Kidney (tissue), 14 donors: ENCODE measurements around the gene XRCC3. TPM values are rescaled to one million over a fixed set of nuclear protein-coding genes. Genes with fewer than 3 reads are reported as not detected.

Experiments used
- DNase-seq, 5 donors: peaks; one replicate each; pipeline ENCODE4 v3.0.0-alpha.2; 2013 to 2020
- FAIRE-seq: peaks from 2 replicates; lab custom pipeline; 2012; peaks lifted over from hg19 to GRCh38; lab: Jason Lieb, UNC
- H3K27ac ChIP-seq, 2 donors: one replicate each; pipeline ENCODE4 v1.7.0; 2013; ENCODE audit warnings: low read depth in 2 of 2, low read length in 2 of 2, inconsistent platforms in 1 of 2
- H3K27me3 ChIP-seq: one replicate; pipeline ENCODE4 v1.7.1; 2013; ENCODE audit warnings: low read length, inconsistent platforms; ENCODE audit not compliant: control insufficient read depth, insufficient read depth
- H3K36me3 ChIP-seq, 3 donors: one replicate each; pipeline versions ENCODE4 v1.7.0 to v1.7.1; 2013; ENCODE audit warnings: low read length in 3 of 3, control low read depth in 1 of 3, inconsistent platforms in 1 of 3; ENCODE audit not compliant: insufficient read depth in 3 of 3, control insufficient read depth in 2 of 3
- H3K4me1 ChIP-seq, 3 donors: one replicate each; pipeline versions ENCODE4 v1.7.0 to v1.7.1; 2013; ENCODE audit warnings: low read length in 3 of 3, inconsistent platforms in 1 of 3, low read depth in 1 of 3; ENCODE audit not compliant: control insufficient read depth in 2 of 3, insufficient read depth in 2 of 3
- H3K4me3 ChIP-seq, 3 donors: one replicate each; pipeline versions ENCODE4 v1.7.0 to v1.8.1; 2013; ENCODE audit warnings: low read length in 3 of 3, control low read depth in 1 of 3, inconsistent platforms in 1 of 3
- H3K9ac ChIP-seq, 3 donors: one replicate each; pipeline versions ENCODE4 v1.7.0 to v1.7.1; 2013; ENCODE audit warnings: low read length in 3 of 3, control low read depth in 1 of 3, inconsistent platforms in 1 of 3
- H3K9me3 ChIP-seq, 3 donors: one replicate each; pipeline versions ENCODE4 v1.7.0 to v1.7.1; 2013; ENCODE audit warnings: low read length in 3 of 3, control low read depth in 1 of 3, inconsistent platforms in 1 of 3; ENCODE audit not compliant: control insufficient read depth in 2 of 3, insufficient read depth in 1 of 3
- intact Hi-C: fragments of 100-400 bp; cut with DNase I; formaldehyde crosslinking; loops from one replicate; pipeline ENCODE4 v1.11.1; 2022
- polyA plus RNA-seq: library from polyadenylated mRNA; stranded (reverse); fragments of 350-450 nt; fragmentation: Illumina TruSeq; extraction: RNeasy Lipid Tissue Mini Kit (QIAGEN cat#74804); gene quantifications from one replicate; pipeline ENCODE4 v1.2.3, GENCODE V29; 2014; ENCODE audit warnings: low read depth, low replicate concordance; ENCODE audit not compliant: insufficient read depth
- total RNA-seq: library from RNA; stranded (reverse); fragmentation: NEBNext Ultra II Directional; extraction: Animal tissue kit (Norgen Biotek cat#: 25700); gene quantifications from one replicate; pipeline ENCODE4 v1.2.1, GENCODE V29; 2021
- TF ChIP-seq, protein P1 (sequence below): IDR thresholded peaks from 3 replicates; pipeline ENCODE4 v1.5.1; 2012; ENCODE audit warnings: mild to moderate bottlenecking, moderate library complexity, borderline replicate concordance; ENCODE audit not compliant: insufficient read depth; ENCODE audit errors: extremely low read depth
- donor health status: control.
- donor health status: control.
- donor health status: control.
- donor health status: control.
- donor health status: control.
- donor health status: DM: yes; HTN: yes; CAD: no.
- donor health status: Normal renal cell carcinoma (clear cell type).

The XRCC3 gene
- total and polyA plus RNA-seq, 2 donors from 2014 or later: 2.8 to 6.3 TPM

GRCh38 chr14:103723748-103724081 is 8.5 kb upstream of the XRCC3 start:
- no peak for FAIRE-seq
- H3K4me3 ChIP-seq: no peak overlapping the region

DNA sequence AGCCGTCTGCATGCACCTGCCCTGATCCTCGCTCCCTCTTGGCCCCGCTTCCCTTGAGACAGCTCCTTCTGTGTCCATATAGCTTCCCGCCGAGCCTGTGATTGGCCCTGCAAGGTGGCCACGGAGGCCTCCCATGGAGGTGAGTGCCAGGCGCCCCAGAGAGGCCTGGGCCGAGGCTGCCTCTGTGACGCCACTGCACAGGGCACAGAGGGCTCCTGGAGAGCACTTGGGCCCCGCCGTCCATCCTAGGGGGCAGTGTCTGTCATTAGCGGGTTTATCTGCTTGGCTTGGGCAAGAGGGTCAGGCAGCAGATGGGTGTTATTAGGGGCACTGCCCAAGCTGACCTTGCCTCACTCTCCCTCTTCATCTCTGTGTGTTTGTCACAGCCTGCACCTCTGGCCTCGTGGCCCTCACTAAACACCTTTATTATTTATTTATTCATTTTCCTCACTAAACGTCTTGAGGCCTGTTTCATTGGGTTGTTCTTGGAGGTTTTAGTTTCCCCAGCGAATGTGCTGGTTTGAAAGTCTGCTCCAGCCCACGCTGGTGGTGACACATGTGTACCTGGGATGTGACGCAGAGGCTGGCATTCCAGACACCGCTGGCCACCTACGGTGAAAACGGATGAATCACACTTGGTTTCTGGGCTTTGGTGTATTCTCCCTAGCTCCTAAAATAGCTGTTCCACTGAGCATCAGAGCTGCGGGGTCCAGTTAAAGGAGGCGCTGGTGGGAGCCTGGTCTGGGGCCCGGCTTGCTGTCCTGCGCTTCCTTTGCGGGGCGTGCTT is 6.3 kb upstream of the XRCC3 start:
- FAIRE-seq: no peak
- intact Hi-C loops: no loop called here
- TF ChIP-seq, protein P1, sequence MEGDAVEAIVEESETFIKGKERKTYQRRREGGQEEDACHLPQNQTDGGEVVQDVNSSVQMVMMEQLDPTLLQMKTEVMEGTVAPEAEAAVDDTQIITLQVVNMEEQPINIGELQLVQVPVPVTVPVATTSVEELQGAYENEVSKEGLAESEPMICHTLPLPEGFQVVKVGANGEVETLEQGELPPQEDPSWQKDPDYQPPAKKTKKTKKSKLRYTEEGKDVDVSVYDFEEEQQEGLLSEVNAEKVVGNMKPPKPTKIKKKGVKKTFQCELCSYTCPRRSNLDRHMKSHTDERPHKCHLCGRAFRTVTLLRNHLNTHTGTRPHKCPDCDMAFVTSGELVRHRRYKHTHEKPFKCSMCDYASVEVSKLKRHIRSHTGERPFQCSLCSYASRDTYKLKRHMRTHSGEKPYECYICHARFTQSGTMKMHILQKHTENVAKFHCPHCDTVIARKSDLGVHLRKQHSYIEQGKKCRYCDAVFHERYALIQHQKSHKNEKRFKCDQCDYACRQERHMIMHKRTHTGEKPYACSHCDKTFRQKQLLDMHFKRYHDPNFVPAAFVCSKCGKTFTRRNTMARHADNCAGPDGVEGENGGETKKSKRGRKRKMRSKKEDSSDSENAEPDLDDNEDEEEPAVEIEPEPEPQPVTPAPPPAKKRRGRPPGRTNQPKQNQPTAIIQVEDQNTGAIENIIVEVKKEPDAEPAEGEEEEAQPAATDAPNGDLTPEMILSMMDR: no peak
- no peak overlapping the region for H3K9ac ChIP-seq
- no peaks in the 10 kb centered on the region for H3K9me3 ChIP-seq
- H3K4me3 ChIP-seq: no peak overlapping the region
- no peak overlapping the region for H3K27ac ChIP-seq
- no peaks in the 10 kb centered on the region for H3K27me3 ChIP-seq
- DNase-seq: no peak
- peaks cover 0 to 17% (median 15%) of the 10 kb centered on the region in 3 donors for H3K4me1 ChIP-seq
- H3K36me3 ChIP-seq: peaks cover 0 to 3% (median 0%) of the 10 kb centered on the region in 3 donors

More at GRCh38 chr14:103723748-103724081, 8.5 kb upstream of the XRCC3 start:
- Histone ChIP-seq H3K9ac (no peak overlapping the region), H3K27ac (no peak overlapping the region), H3K9me3 (no peaks in the 10 kb centered on the region), H3K36me3 (peaks cover 0 to 10% (median 0%) of the 10 kb centered on the region in 3 donors), H3K4me1 (peaks cover 0 to 10% (median 6%) of the 10 kb centered on the region in 3 donors), H3K27me3 (no peaks in the 10 kb centered on the region)
- TF ChIP-seq, protein P1: no peak
- intact Hi-C loops: no loop called here
- DNase-seq: no peak

- TF ChIP-seq, protein P1: no peak
- no peaks in the 10 kb centered on the region for H3K9me3 ChIP-seq
- H3K4me1 ChIP-seq: peaks cover 0 to 16% (median 16%) of the 10 kb centered on the region in 3 donors
- H3K4me3 ChIP-seq: no peak overlapping the region
- DNase-seq: no peak
- FAIRE-seq: no peak
- no peak overlapping the region for H3K9ac ChIP-seq
- intact Hi-C loops: no loop called here
- H3K27me3 ChIP-seq: no peaks in the 10 kb centered on the region
- H3K27ac ChIP-seq: no peak overlapping the region
- H3K36me3 ChIP-seq: no peaks in the 10 kb centered on the region
Observed at GRCh38 chr14:103719751-103720150, 4.5 kb upstream of the XRCC3 start.
